ENCODE measurements around the gene ADM2.

Gene ADM2

GRCh38 chr22:50477923-50478322 is 3.4 kb upstream of the ADM2 start:
- H3K36me3 ChIP-seq (replicated peaks) = no peaks in the 10 kb centered on the region
- no peak for TF ChIP-seq CTCF (IDR thresholded peaks at IDR 0.05; ENCODE audit: low read depth, low read length, missing control alignments)
- no peak overlapping the region for H3K4me3 ChIP-seq (ENCODE audit: low read depth, low read length)
- in situ Hi-C loops (cut with HindIII; ENCODE audit: low pct_ligation_motif_present, low sequenced_read_pairs) = no loop called here
- no peak overlapping the region for H3K27ac ChIP-seq
- H3K27me3 ChIP-seq (replicated peaks) = peaks cover 11% of the 10 kb centered on the region
- DNase-seq = no peak

GRCh38 chr22:50479721-50480120 is 1.6 kb upstream of the ADM2 start:
- no peak for DNase-seq
- Histone ChIP-seq H3K36me3 (replicated peaks) (no peaks in the 10 kb centered on the region), H3K27ac (no peak overlapping the region), H3K27me3 (replicated peaks) (peaks cover 11% of the 10 kb centered on the region), H3K4me3 (ENCODE audit: low read depth, low read length) (no peak overlapping the region)
- in situ Hi-C loops (cut with HindIII; ENCODE audit: low pct_ligation_motif_present, low sequenced_read_pairs) = no loop called here
- TF ChIP-seq CTCF (IDR thresholded peaks at IDR 0.05; ENCODE audit: low read depth, low read length, missing control alignments) = no peak

GRCh38 chr22:50481045-50481439 is 301 bp upstream of the ADM2 start:
- H3K4me3 ChIP-seq (ENCODE audit: low read depth, low read length) = no peak overlapping the region

GRCh38 chr22:50482107-50483074 is 1.0 kb downstream of the ADM2 start:
- no peak for DNase-seq
- no peak overlapping the region for H3K27ac ChIP-seq
- in situ Hi-C loops (cut with HindIII; ENCODE audit: low pct_ligation_motif_present, low sequenced_read_pairs) = no loop called here
- no peaks in the 10 kb centered on the region for H3K36me3 ChIP-seq (replicated peaks)
- peak overlapping the region; percentile 36 for H3K4me3 ChIP-seq (ENCODE audit: low read depth, low read length)
- no peak for TF ChIP-seq CTCF (IDR thresholded peaks at IDR 0.05; ENCODE audit: low read depth, low read length, missing control alignments)
- H3K27me3 ChIP-seq (replicated peaks) = peaks cover 11% of the 10 kb centered on the region

More at GRCh38 chr22:50481045-50481439, 301 bp upstream of the ADM2 start:
- Histone ChIP-seq H3K27me3 (replicated peaks) (peaks cover 11% of the 10 kb centered on the region), H3K36me3 (replicated peaks) (no peaks in the 10 kb centered on the region), H3K27ac (no peak overlapping the region)
- in situ Hi-C loops (cut with HindIII; ENCODE audit: low pct_ligation_motif_present, low sequenced_read_pairs) = no loop called here
- TF ChIP-seq CTCF (IDR thresholded peaks at IDR 0.05; ENCODE audit: low read depth, low read length, missing control alignments) = no peak
- DNase-seq = no peak

- in situ Hi-C loops (cut with HindIII; ENCODE audit: low pct_ligation_motif_present, low sequenced_read_pairs) = no loop called here
- no peak for DNase-seq
- H3K4me3 ChIP-seq (ENCODE audit: low read depth, low read length) = no peak overlapping the region
- no peak for TF ChIP-seq CTCF (IDR thresholded peaks at IDR 0.05; ENCODE audit: low read depth, low read length, missing control alignments)
- H3K27me3 ChIP-seq (replicated peaks) = peaks cover 11% of the 10 kb centered on the region
- H3K36me3 ChIP-seq (replicated peaks) = no peaks in the 10 kb centered on the region
- no peak overlapping the region for H3K27ac ChIP-seq
Measured at GRCh38 chr22:50483106-50483505, 1.8 kb downstream of the ADM2 start.

All from brain microvascular endothelial cell (primary cell).